GM18909 (cell line): ENCODE data around the gene SMARCA2.

Source experiments
- ATAC-seq: cut with Tn5 transposase; IDR thresholded peaks from one replicate; pipeline ENCODE4 v1.9.1; 2021; ENCODE audit warnings: mild to moderate bottlenecking; ENCODE audit not compliant: unreplicated experiment, poor library complexity

The SMARCA2 gene

DNA sequence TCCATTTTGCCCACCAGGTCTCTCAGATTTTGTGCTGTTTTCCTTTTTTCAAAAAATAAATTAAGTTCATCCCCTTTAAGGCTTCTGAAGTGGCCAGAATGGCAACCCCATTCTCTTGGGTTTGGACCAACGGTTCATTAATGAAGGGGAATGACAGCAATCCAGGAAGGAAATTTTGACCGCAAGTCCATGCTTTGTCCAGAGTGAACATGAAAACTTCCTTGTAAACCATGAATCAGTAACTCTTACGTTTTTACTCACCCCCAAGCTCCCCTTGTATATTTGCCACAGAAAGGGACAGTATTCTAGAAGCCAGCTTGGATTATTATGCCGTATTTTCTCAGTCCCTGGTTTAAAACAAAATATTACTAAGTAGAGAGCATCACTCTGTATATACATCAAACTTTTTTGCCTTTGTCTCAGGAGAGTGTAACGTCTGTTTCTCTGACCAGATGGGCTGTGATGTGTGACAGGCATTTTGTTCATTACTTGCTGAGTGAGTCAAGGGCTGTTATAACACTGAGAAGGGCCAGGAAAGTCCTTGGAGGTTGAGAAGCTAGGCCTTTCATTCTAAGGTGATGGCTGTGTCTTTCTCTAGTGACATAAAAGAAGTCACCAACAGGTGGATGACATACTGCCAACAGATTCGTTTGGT is 148.2 kb downstream of the SMARCA2 start:
- no peak for ATAC-seq

DNA sequence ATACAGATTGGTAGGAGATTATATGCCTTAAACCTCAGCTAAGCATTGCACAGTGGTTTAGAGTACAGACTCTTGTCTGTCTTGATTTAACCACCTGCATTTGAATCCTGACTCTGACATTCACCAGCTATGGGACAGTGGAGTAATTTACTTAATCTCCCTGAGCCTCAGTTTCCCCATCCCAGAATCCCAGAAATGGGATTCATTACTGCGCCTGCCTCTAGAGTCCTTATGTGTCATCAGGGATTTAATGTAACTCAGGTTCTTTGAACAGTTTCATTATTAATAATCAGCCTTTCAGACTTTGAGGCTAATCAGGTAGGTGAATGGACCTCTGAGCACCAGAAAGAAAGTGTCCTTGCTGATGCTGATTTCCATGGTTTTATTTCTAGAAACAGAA is 149.1 kb downstream of the SMARCA2 start:
- no peak for ATAC-seq

DNA sequence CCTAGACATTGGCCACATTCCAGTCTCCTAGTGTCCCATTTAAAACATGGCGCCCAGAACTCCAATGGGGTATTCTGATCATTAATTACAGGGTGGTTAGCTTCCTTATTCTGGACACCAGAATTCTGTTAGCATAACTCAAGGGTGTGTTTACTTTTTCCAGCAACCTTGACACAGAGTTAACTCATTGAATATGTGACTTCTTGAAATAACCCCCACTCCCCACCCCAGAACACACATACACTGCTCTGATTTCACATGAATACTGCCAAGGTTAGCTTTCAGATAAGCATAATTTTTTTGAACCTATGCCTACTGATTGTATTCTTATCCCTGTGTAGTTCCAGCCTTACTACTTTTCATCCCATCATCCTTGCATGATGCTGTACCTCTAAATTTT is 151.1 kb downstream of the SMARCA2 start:
- no peak for ATAC-seq

DNA sequence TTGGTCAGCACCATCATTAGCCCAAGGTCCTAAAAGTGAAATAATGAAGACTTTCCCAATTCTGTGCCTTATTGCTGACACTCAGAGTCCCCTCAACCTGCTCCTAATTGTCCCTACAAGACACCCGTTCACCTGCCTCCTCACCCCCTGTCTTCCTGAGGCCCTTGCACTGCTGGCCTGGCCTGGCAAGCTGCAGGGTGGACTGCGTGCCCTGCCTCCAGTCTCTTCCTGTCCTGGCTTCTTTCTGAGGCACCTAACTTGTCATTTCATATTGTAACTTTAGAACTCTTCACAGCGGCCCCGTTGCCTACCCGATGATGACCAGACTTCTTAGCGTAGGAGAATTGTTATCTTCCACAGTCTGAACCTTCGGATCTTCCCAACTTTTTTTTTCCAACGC is 153.9 kb downstream of the SMARCA2 start:
- no peak for ATAC-seq

DNA sequence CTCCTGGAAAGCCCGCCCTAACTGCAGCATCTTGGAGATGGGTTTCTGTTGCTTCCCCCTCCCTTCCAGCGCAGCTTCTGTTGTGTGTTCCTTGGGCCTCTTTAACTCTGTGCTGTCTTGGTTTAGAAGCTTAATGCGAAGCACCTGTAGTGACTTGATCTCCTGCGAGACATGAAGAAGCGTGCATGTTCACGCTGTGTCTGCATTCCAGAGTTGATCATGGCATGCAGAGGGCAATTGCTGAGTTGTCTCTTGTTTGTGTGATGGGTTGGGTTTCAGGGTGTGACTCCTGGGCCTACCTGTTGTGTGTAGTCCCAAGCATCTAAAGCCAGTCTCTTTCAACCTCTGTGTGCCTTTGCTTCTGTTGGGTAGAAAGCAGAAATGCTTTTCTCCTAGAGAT is 155.6 kb downstream of the SMARCA2 start:
- ATAC-seq: no peak

DNA sequence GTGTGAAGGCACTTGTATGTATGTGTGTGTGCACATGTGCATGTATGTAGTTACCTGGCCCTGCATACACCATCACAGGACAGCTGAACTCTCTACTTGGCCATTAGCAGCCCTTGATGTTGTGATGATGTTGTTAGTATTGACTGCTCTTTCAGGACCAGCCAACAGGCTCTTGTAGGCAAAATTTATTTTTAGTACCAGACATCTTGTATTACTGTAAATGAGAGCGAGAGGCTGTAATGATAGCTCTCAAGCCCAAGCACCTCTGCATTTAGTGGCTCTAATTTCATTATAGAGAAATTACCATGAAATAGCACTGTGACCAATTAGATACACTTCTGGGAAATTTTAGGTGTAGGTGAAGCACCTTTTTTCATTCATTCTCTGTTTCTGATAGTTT is 158.0 kb downstream of the SMARCA2 start:
- ATAC-seq: no peak

DNA sequence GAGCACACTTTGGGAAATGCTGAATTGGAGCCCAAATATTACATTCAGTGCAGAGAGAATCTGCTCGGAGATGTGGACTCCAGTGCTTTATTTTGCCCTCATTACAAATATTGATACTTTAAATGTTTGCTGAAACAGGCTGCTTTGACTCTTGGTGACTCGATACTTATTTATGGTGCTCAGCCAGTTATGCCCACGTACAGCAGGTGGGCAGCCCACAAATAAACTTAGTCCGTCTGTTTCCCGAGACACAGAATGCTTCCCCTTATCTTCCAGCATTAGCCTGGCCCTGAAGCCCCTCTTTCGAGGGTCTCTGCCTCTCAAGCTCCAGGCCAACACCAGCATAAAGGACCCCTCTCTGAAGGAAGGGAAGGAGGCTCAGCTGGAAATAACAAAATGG is 158.7 kb downstream of the SMARCA2 start:
- no peak for ATAC-seq

DNA sequence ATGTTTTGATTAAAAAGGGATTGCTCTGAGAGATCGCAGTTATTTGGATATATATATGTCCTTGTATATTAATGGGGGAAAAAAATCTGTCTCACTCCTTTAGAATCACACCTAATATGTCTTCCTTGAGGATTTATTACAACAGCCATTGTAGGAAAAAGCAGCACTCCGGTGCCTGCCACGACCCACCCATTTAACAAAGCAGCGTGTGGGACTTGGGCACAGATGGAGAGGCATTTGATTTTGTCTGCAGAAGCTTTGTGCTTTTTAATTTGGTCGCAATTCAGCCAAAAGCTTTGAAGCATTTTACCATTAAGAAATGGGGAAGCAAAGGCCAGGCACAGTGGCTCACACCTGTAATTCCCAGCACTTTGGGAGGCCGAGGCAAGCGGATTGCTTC is 159.2 kb downstream of the SMARCA2 start:
- ATAC-seq: no peak

DNA sequence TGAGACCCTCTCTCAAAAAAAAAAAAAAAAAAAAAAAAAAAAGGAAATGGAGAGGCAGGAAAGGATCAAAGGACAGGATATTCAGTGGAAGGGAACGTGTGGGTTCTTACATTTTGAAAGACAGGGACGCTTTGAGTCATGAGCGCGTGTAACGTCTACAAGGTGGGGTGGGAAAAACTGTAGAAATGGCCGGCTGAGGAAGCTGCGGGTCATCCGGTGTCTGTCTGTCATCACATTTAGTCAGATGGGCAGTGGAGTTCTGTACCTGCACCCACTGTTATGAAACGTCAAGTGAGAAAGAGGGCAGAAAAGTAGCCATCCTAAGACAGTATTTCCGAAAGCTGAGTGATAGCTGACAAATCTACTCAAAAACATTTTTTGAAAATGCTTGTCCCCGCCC is 159.8 kb downstream of the SMARCA2 start:
- no peak for ATAC-seq

DNA sequence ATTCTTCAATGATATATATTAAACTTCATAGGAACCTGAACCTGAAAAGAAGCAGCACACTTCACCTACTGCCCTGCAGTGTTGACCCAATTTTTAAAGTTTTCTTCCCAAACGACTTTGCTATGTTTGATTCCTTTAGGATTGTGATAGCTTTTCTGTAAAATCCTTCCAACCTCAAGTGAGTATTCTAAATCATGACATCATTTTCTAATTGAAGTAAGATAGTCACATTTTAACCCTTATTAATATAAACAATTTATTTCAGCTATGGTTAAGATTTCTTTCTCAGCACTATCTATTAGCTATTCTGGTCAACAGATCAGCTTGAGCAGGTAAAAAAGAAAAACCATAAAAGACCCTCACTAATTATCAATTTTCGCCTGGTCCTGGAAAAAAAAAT is 162.0 kb downstream of the SMARCA2 start:
- ATAC-seq: no peak

DNA sequence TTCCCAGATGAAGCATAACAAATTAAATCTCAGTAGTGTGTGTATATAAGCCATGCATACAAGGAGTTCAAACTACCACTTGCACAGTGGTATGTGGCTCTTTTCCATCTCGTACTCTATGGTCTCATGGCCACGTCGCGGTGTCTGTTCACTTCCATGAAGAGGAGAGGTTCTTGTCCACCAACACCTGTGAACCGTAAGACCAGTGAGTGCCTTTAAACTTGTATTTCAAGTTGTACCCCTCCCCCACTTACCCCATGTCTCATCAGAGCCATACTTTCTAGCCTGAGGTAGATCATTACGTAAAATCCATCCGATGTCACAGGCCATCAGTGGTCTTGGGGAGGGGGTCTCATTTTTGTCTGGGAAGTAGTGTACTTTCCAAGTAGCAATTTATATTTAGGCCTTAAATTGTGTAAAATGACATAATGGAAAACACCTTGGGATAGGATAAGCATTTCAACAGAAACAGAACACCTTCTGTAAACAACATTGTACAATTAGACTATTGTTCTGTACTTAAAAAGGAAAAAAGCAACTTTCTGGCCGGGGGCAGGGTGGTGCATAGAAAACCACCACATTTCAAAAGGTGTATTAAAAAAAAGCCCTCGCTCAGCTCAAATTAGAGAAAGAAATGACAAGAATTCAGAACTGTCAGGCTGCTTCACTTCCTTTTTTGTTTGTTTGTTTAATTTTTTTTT is 163.0 kb downstream of the SMARCA2 start:
- no peak for ATAC-seq

DNA sequence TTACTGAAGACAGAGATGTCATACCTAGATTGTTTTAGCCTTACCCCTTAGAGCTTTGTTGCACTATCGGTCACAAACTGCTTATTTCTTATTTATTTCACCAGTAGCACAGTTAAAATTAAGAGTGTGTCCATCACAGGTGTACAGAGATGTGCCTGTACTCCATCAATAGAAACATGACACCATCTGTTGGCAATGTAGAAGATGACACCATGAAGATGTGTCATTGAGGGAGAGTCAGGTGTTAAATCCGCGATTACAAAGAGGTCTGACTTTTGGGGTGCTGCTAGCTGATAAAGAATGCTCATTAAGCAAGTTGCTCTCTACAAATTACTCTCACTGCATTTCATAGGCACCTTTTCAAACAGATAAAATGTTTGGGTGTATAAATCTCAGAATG is 164.4 kb downstream of the SMARCA2 start:
- ATAC-seq: peak; percentile 63

DNA sequence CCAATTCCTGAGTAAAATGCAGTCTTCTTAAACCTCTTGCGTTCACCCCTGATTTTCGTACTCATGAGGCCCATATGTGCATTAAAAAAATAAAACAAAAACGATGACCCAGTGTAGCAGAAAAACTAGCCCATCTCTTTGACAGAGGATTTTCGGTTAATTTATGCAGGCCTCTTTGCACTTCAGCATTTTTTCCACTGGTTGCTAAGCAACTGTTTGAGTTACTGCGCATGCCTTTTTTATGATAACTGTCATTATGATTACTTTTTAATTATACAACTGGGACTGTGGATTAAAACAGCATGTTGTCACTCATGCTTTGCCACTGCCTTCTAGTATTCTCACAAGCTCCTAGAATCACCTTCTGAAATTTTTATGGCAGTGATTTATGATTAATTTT is 165.0 kb downstream of the SMARCA2 start:
- no peak for ATAC-seq

DNA sequence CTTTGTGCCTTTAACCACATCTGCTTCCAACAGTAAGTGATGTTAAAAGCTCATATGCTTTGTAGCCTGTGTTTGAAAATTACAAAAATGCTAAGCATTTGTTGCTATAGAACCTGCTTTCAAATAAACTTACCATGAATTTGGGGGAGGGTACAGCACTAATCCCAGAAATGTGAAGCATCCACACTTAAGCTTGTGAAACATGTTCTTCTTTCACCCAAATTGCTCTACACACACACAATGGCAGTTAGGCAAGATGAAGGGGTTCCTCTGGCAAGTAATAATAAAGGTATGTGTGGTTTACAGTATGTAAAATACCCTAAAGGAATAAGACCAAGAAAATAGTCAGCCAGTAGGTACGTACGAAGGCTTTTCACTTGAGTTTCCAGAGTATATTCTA is 165.6 kb downstream of the SMARCA2 start:
- no peak for ATAC-seq

DNA sequence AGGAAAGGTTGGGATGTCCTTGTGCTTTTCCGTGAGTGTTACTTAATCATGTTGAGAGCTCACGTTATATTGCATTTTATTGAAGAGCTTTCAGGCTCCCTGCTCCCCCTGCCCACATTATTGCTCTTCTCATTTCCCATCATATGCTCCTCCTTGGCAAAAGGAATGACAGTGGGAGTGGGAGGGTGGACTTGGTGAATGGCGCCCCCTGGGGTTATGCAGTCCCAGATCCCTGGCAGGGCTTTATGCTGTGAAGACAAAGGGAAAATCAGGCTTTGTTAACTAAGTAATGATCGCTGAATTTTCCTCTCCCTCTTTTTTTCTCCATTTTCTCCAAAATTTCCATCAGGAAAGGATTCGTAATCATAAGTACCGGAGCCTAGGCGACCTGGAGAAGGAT is 166.6 kb downstream of the SMARCA2 start:
- ATAC-seq: no peak

DNA sequence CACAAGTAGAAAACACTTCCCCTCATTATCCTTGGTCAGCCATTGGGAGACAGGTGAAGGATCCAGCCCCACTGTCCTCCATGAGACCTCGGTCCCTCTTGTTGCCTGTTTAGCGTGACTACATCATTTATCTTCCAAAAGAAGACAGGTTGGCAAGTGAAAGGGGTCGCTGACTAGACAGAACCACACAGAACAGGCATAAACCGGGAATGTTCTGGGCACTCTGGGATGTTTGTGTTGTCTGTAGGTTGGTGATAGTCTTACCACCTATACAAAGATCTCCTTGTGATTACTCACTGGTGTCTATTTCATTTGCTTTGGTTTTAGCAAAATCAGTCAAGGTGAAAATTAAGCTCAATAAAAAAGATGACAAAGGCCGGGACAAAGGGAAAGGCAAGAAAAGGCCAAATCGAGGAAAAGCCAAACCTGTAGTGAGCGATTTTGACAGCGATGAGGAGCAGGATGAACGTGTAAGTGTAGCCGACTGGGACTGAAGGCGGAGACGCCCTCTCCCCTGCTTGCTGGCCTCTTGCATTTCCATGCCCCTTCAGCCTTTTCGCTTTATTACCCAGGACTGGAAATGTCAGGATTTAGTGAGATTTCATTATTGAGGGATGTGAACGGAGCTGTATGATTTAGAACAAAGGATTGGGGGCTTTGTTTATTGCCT is 175.9 kb downstream of the SMARCA2 start:
- ATAC-seq: no peak

DNA sequence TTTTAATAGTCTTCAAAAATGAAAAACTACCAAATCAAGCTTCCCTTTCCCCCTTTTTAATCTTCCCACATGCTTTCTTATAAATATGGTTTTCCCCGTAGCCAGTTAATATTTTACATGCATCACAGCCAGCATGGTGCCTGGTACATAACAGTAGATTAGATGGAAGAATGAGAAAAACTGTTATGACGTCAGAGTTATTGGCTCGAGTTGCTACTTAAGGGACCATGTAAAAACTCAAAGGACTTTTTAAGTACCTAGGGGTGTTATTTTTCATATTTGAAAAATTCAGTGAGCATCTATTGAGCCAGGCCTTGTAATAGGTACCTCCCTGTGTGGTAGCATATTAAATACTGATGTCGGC is 176.4 kb downstream of the SMARCA2 start:
- ATAC-seq: no peak

DNA sequence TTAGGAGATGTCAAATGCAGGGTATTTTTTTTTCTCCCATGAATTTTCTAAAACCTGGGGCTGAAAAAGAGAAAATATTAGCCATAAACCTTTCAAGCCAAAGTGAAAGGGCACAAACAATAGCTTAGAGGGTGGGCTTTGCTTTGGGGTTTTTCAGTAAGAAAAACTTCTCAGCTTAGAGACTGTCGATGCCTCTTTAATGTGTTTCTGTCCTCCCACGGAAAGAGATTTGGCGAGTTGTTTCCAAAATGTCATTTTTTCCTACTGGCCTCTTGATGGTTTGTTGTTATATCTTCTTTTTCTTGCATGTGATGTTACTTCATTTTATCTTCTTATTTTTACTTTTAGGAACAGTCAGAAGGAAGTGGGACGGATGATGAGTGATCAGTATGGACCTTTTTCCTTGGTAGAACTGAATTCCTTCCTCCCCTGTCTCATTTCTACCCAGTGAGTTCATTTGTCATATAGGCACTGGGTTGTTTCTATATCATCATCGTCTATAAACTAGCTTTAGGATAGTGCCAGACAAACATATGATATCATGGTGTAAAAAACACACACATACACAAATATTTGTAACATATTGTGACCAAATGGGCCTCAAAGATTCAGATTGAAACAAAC is 177.3 kb downstream of the SMARCA2 start:
- no peak for ATAC-seq

DNA sequence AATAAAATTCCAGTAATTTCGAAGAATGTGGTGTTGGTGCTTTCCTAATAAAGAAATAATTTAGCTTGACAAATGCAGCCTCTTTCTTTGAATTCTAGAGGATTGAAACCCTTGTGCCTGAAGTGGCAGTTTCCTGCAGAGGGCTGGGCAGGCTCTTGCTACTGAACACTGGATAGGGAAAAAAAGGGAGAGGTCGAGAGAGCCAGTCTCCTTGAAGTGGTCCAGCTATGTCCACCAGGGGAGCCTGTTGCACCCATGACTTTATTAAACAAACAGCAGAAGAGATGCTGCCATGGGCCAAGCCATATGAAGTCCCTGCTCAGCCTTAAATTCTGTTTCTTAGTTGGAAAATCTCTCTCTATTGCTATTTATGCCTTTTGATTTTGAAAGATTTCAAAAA is 178.4 kb downstream of the SMARCA2 start:
- no peak for ATAC-seq

DNA sequence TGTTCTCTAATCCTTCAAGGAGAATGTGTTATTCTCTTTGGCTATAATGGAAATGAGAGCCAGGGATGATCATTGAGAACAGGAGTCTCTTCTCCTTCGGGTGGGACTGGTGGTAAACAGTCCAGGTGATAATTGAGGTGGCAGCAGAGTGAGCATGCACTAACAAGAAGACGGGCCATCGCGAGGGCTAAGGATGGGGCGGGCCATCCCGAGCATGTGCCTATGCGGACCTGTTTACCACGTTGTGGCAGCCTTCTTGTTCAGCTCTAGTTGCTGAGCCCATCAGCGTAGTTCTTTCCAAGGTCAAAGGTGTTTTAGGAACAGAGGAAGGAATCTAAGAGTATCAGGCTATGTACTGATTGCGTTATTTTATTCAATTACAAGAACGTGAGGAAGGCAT is 180.1 kb downstream of the SMARCA2 start:
- ATAC-seq: no peak

DNA sequence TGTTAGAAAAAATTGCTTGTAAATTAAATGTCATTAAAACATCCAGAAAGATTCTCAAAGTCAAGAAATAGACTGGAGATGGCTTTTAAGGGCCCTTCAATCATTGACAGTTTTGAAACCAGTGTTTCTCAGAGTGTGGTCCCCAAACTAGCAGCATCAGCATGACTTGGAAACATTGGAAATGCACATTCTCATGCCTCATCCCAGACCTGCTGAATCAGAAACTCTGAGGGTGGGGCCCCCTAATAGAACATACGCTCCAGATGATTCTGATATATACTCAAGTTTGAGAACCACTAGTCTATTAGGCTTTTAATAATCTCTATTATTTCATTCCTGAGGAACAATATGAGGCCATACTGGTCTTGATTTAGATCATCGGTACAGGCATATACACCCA is 181.6 kb downstream of the SMARCA2 start:
- no peak for ATAC-seq
